ENCODE measurements around the gene MYO16.

Gene MYO16

GRCh38 chr13:108615241-108615640 is 14.2 kb upstream of the MYO16 start:
- Histone ChIP-seq H3K4me1 (ENCODE audit: control insufficient read depth, insufficient read depth, low read length) (no peaks in the 10 kb centered on the region), H3K9me3 (ENCODE audit: control insufficient read depth, insufficient read depth, low read depth, low read length) (no peaks in the 10 kb centered on the region), H3K36me3 (ENCODE audit: control insufficient read depth in 2 of 2, insufficient read depth in 1 of 2, low read length in 2 of 2) (no peaks in the 10 kb centered on the region), H3K27ac (ENCODE audit: extremely low read depth, low read depth, low read length) (no peak overlapping the region), H3K4me3 (ENCODE audit: low read depth, low read length) (no peak overlapping the region)
- ChIA-PET POLR2A (no interaction called here), CTCF (no interaction called here)
- no peak for TF ChIP-seq ZBTB49 (tag by site-specific recombination; IDR thresholded peaks at IDR 0.05; ENCODE audit: low read depth)
- no peak for TF ChIP-seq CTCF (tag by site-specific recombination; IDR thresholded peaks at IDR 0.05)

GRCh38 chr13:108618233-108618632 is 11.2 kb upstream of the MYO16 start:
- TF ChIP-seq ZNF514 (tag by site-specific recombination; IDR thresholded peaks at IDR 0.05), result no peak
- TF ChIP-seq RBAK (tag by site-specific recombination; IDR thresholded peaks at IDR 0.05), result no peak
- TF ChIP-seq ZNF221 (tag by site-specific recombination; IDR thresholded peaks at IDR 0.05; ENCODE audit: borderline replicate concordance), result no peak
- Histone ChIP-seq H3K4me1 (ENCODE audit: control insufficient read depth, insufficient read depth, low read length) (no peaks in the 10 kb centered on the region), H3K4me3 (ENCODE audit: low read depth, low read length) (no peak overlapping the region), H3K27ac (ENCODE audit: extremely low read depth, low read depth, low read length) (no peak overlapping the region), H3K36me3 (ENCODE audit: control insufficient read depth in 2 of 2, insufficient read depth in 1 of 2, low read length in 2 of 2) (no peaks in the 10 kb centered on the region), H3K9me3 (ENCODE audit: control insufficient read depth, insufficient read depth, low read depth, low read length) (no peaks in the 10 kb centered on the region)
- ChIA-PET POLR2A (no interaction called here), CTCF (interaction anchor here (0.7 kb wide), 1 partner anchor 142 kb away, joined by 3 read pairs; no protein-coding TSS in a partner anchor)

- CTCF ChIA-PET, result no interaction called here
- Histone ChIP-seq H3K27ac (ENCODE audit: extremely low read depth, low read depth, low read length) (no peak overlapping the region), H3K9me3 (ENCODE audit: control insufficient read depth, insufficient read depth, low read depth, low read length) (no peaks in the 10 kb centered on the region)
Measured at GRCh38 chr13:108621462-108621861, 7.9 kb upstream of the MYO16 start.

GRCh38 chr13:108624108-108624507 is 5.3 kb upstream of the MYO16 start:
- Histone ChIP-seq H3K4me1 (ENCODE audit: control insufficient read depth, insufficient read depth, low read length) (no peaks in the 10 kb centered on the region), H3K9me3 (ENCODE audit: control insufficient read depth, insufficient read depth, low read depth, low read length) (no peaks in the 10 kb centered on the region), H3K27ac (ENCODE audit: extremely low read depth, low read depth, low read length) (no peak overlapping the region), H3K4me3 (ENCODE audit: low read depth, low read length) (no peak overlapping the region), H3K36me3 (ENCODE audit: control insufficient read depth in 2 of 2, insufficient read depth in 1 of 2, low read length in 2 of 2) (no peaks in the 10 kb centered on the region)
- ChIA-PET CTCF (no interaction called here), POLR2A (no interaction called here)
- TF ChIP-seq ZNF514 (tag by site-specific recombination; IDR thresholded peaks at IDR 0.05) (no peak), ZBTB7A (tag by site-specific recombination; IDR thresholded peaks at IDR 0.05; ENCODE audit: low read depth) (no peak), SCRT2 (tag by site-specific recombination; IDR thresholded peaks at IDR 0.05) (no peak), GLIS1 (tag by site-specific recombination; IDR thresholded peaks at IDR 0.05) (no peak), ZNF639 (tag by site-specific recombination; IDR thresholded peaks at IDR 0.05) (no peak), ZNF768 (tag by site-specific recombination; IDR thresholded peaks at IDR 0.05) (no peak)

More at GRCh38 chr13:108621462-108621861, 7.9 kb upstream of the MYO16 start:
- Histone ChIP-seq H3K36me3 (ENCODE audit: control insufficient read depth in 2 of 2, insufficient read depth in 1 of 2, low read length in 2 of 2) (no peaks in the 10 kb centered on the region), H3K4me1 (ENCODE audit: control insufficient read depth, insufficient read depth, low read length) (no peaks in the 10 kb centered on the region), H3K4me3 (ENCODE audit: low read depth, low read length) (no peak overlapping the region)
- POLR2A ChIA-PET, result no interaction called here
- no peak for TF ChIP-seq ZNF473 (tag by site-specific recombination; IDR thresholded peaks at IDR 0.05)
- no peak for TF ChIP-seq ZNF629 (tag by site-specific recombination; IDR thresholded peaks at IDR 0.05)
- TF ChIP-seq WT1 (tag by site-specific recombination; IDR thresholded peaks at IDR 0.05), result no peak
- no peak for TF ChIP-seq BCL11B (tag by site-specific recombination; IDR thresholded peaks at IDR 0.05; ENCODE audit: low read depth)
- TF ChIP-seq ZNF157 (tag by site-specific recombination; IDR thresholded peaks at IDR 0.05), result no peak
- no peak for TF ChIP-seq INSM2 (tag by site-specific recombination; IDR thresholded peaks at IDR 0.05)
- TF ChIP-seq ZNF785 (tag by site-specific recombination; IDR thresholded peaks at IDR 0.05), result no peak
- TF ChIP-seq GLIS2 (tag by site-specific recombination; IDR thresholded peaks at IDR 0.05), result no peak
- TF ChIP-seq ZFP37 (tag by site-specific recombination; IDR thresholded peaks at IDR 0.05), result no peak
- no peak for TF ChIP-seq ZBTB21 (tag by site-specific recombination; IDR thresholded peaks at IDR 0.05)
- no peak for TF ChIP-seq KLF9 (tag by site-specific recombination; IDR thresholded peaks at IDR 0.05; ENCODE audit: low read depth)
- no peak for TF ChIP-seq KLF16 (tag by site-specific recombination; IDR thresholded peaks at IDR 0.05)
- TF ChIP-seq ZNF354C (tag by site-specific recombination; IDR thresholded peaks at IDR 0.05; ENCODE audit: borderline replicate concordance, low read depth), result no peak
- TF ChIP-seq ZSCAN16 (tag by site-specific recombination; IDR thresholded peaks at IDR 0.05), result no peak

Data from HEK293 (cell line).